NCI-H146 (cell line): ENCODE data around the gene UQCC2.

ENCODE experiments used
- DNase-seq: peaks from one replicate; lab custom pipeline; 2025; lab: John Stamatoyannopoulos, UW

UQCC2 gene

GRCh38 chr6:33675968-33676367 lies 35.5 kb downstream of the UQCC2 start:
- no peak for DNase-seq

DNA sequence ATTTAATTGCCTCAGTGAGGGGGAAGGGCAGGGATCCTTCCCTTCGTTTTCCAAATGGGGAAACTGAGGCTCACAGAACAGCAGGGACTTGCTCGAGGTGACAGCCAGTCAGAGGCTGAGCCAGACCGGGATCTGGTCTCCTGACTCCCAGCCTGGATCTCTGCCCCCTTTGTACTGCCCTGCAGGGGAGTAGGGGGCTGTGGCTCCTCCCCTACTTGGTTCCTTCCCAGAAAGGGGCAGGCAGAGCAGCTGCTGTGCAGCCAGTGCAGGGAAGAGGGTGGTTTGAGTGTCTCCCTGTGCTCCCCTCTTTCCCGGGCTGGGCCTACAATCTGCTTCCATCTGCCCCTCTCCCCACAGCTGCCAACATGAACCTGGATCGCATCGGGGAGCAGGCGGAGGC lies 37.6 kb downstream of the UQCC2 start:
- no peak for DNase-seq

GRCh38 chr6:33672808-33673207 lies 38.7 kb downstream of the UQCC2 start:
- no peak for DNase-seq

GRCh38 chr6:33671744-33672072 lies 39.8 kb downstream of the UQCC2 start:
- no peak for DNase-seq

- DNase-seq = no peak
These were observed 40.3 kb downstream of the UQCC2 start for GRCh38 chr6:33670971-33671743.

- no peak for DNase-seq
These were observed 41.3 kb downstream of the UQCC2 start for GRCh38 chr6:33670086-33670660.

DNA sequence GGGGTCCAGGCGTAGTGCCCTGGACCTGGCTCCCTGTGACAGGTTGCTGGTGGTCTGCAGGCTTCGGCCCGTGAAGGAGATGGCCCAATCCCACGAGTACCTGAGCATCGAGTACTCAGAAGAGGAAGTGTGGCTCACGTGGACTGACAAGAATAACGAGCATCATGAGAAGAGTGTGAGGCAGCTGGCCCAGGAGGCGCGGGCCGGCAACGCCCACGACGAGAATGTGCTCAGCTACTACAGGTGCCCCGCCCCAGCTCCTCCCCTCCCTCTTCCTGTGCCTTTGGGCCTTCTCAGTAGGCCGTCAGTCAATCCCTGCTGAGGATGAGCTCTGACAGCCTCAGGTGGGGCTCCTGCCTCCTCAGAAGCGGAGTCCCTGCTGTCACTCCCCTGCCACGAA lies 42.6 kb downstream of the UQCC2 start:
- DNase-seq = no peak

GRCh38 chr6:33668328-33668727 lies 43.2 kb downstream of the UQCC2 start:
- no peak for DNase-seq

GRCh38 chr6:33667776-33668175 lies 43.7 kb downstream of the UQCC2 start:
- no peak for DNase-seq

DNA sequence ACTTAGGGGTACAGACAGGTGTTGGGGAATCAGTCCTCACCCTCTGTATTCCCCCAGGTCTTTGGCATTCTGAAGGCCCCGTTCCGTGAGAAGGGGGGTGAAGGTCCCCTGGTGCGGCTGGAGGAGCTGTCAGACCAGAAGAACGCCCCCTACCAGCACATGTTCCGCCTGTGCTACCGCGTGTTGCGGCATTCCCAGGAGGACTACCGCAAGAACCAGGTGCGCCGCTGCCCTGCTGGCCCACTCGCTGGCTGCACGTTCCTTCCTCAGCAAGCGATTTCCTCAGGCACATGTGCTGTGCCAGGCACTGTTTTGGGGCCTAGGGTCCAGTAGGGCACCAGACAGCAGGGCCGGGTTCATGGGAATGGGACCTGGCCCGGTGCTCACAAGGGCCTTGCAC lies 44.4 kb downstream of the UQCC2 start:
- no peak for DNase-seq

GRCh38 chr6:33665957-33666356 lies 45.5 kb downstream of the UQCC2 start:
- no peak for DNase-seq

DNA sequence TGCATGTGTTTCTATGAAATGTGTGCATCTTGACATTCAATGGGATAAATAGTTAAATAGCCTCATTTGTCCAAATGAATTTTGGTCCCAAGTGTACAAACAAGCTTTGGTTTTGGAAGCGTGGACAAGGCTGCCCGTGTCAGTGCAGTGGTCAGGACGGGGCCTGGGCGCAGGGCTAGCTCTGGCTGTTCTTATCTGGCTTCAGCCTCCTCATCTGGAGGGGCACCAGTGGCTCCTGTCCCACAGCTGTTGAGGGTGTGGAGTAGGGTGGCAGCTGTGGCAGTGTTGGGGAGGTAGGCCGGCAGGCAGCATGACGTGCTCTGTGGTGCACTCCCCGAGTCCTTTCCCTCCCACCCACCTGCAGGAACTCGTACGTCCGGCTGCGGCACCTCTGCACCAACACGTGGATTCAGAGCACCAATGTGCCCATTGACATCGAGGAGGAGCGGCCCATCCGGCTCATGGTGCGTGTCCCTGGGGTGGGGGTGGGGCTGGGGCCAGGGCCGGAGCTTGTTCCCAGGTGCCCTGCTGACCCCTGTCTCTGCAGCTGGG lies 46.9 kb downstream of the UQCC2 start:
- DNase-seq = no peak

DNA sequence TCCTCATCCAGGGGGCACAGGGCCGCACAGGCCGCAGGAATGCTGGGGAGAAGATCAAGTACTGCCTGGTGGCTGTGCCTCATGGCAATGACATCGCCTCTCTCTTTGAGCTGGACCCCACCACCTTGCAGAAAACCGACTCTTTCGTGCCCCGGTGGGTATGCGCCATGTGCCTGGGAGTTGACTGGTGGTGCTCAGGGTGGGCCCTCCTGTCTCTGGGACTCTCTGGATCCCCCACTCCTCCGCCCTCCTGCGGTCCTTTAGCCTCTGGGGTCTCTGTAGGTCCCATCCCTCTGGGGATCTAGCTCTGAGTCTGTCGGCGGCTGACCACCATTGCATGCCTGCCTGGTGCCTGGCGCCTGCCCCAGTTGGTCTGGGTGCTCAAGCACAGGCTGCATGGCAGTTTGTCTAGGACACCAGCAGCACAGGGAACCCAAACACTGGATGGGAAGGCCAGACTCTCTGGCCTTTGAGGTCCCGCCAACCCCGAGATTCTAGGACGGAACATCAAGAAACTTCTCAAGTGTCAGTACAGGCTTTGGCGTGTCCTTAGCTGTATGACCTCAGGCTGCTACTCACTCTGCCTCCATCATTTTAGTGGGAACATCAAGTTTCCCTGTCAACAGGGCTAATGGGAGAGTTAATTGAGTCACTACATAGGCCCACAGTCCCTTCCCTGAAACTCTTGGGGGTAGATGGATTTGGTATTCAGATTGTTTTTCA lies 47.6 kb downstream of the UQCC2 start:
- no peak for DNase-seq

- DNase-seq = no peak
These were observed 48.5 kb downstream of the UQCC2 start for GRCh38 chr6:33663028-33663427.

GRCh38 chr6:33662318-33662717 lies 49.2 kb downstream of the UQCC2 start:
- DNase-seq = no peak

- peak; percentile 59 for DNase-seq
These were observed 50.2 kb downstream of the UQCC2 start for GRCh38 chr6:33661106-33661838.

DNA sequence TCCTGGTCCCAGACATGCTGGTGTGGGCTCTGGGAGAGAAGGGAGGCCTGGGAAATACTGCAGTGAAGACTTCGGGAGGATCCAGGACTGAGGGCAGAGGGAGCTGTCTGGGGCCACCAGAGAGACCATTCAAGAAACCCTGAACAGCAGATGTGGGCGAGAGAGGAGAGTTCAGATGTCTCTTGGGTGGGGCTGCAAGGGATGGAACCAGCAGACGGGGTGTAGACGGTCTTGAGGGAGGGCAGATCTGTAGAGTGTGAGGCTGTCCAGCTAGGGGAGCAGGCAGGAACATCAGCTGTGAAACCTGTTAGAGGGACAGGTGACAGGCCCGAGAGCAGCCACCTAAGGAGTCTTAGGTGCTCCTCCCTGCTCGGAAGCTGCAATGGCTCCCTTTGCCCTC lies 51.5 kb downstream of the UQCC2 start:
- DNase-seq = no peak

GRCh38 chr6:33658982-33659689 lies 52.4 kb downstream of the UQCC2 start:
- no peak for DNase-seq

- no peak for DNase-seq
These were observed 54.7 kb downstream of the UQCC2 start for GRCh38 chr6:33656844-33657243.

DNA sequence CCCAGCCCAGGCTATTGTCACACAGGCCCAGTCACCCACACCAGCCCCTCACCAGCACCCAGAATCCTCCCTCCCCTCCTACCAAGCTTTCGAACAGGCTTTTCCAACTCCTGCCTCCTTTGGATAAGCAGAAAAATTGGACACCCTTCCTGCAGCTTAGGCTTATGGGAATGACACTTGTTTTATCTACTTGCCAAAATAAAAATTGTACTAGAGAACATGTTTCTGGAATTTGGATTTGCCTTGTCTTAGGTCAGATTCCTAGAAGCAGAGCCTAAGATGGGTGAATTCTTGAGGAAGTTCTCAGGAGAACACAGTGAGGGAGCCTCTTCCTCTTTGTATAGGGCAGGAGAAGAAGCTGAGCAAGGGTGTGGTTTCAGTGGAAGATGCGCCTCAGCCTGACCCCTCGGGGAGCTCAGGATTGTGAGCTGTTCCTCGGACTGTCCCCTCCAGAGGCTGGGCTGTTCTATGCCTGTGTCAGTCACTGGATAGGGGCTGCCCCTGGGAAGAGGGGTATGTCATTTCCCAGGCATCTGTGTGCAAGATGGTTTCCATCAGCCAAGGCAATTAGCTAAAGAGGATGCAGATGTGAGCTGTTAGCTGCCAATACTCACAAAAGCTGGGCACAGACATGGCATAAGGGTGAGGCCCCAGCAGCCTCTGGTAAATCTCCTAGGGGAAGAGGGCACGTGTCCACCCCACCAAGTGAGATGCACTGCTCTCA lies 56.5 kb downstream of the UQCC2 start:
- DNase-seq = no peak

DNA sequence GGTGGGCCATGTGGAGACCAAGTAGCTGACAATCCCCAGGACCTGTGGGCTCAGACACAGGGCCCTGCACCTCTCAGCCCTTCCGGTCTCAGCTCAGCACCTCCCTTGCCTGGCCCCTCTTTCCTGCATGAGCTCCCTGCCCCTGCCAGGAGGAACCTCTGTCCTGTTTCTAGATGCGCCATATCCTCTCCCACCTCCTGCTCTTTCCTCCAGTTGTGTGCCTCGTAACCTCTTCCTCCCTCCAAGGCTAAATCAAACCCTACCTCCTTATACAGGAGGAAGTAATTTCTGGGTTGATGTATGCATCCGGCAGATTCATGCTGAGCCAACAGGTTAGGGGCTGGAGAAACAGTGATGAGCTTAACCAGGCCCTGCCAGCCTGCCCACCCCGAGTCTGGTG lies 59.5 kb downstream of the UQCC2 start:
- no peak for DNase-seq
